ENCODE measurements around the gene SLC26A3.

GRCh38 chr7:107718456-107719193, 84.4 kb downstream of the SLC26A3 start:
- no peak for TF ChIP-seq CTCF (conservative IDR thresholded peaks at IDR 0.05; ENCODE audit: low read depth, low read length)
- TF ChIP-seq EZH2 (IDR thresholded peaks at IDR 0.05; ENCODE audit: low read length, unreplicated experiment) = no peak
- no peak for TF ChIP-seq EZH2phosphoT487 (IDR thresholded peaks at IDR 0.05; ENCODE audit: borderline replicate concordance, low read length)

Data from PC-3 (cell line).